ENCODE measurements around the gene CCDC87.
"Not testable (repeated sequence)": the region's sequence is repeated elsewhere in the genome, so short reads cannot be mapped to it uniquely, and the experiment has no call there.

GRCh38 chr11:66639814-66640340 is 47.0 kb upstream of the CCDC87 start:
- TF ChIP-seq CTCF (IDR thresholded peaks at IDR 0.05); EP300 (IDR thresholded peaks at IDR 0.05; ENCODE audit: low read depth): not testable (repeated sequence)

Data from transverse colon (tissue), 3 donors.